C4-2B (cell line): Measurements from ENCODE around the gene CTNNA3.

ENCODE experiments used
- H3K27ac ChIP-seq: fragments of 450-650 bp; 2 replicates; pipeline ENCODE4 v1.5.1; 2017
- CTCF ChIP-seq: fragments of 450-650 bp; conservative IDR thresholded peaks from 2 replicates; pipeline ENCODE4 v1.5.1; 2017; ENCODE audit warnings: mild to moderate bottlenecking
- ZFX ChIP-seq: fragments of 450-650 bp; IDR thresholded peaks from 2 replicates; pipeline ENCODE4 v1.6.1; 2017

Gene CTNNA3

DNA sequence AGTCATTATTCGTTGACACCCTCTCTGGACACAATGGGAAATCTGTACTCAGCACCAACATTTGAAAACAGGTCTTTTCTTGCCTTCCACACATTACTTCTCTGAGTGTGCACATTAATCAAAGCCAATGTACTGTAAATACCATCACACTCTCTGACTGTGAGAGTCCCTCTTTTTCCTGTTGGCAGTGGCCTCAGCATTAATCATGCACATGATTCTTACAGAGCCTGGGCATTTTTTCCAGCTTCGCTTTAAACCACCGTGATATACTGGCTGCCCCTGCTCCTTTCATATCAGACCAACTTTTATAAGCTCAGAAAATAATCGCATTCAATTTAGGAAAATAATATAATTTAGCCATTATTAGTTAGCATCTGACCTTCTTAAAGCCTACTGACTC lies 1689.6 kb downstream of the CTNNA3 start:
- no peak overlapping the region for H3K27ac ChIP-seq
- no peak for TF ChIP-seq CTCF
- no peak for TF ChIP-seq ZFX

- TF ChIP-seq CTCF (no peak), ZFX (no peak)
Measured at GRCh38 chr10:65993451-65993850, 1702.5 kb downstream of the CTNNA3 start.

DNA sequence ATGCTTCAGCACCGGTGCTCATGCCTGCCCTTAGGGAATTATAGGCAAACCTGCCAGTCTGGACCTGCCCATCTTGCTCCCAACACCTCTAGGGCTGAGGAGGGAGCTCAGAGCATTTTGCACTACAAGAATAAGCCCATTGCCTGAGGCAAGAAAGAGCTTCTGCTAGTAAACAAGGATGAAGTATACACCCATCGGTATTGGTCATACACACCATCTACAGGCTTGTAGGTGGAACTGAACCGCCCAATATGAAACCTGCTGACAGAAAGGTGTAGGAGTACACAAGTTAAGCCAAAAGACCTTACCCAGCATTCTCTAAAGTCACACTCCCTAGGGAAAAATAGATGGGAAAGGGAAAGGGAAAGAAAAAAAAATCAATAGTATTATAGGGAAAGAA lies 1727.1 kb downstream of the CTNNA3 start:
- no peak for TF ChIP-seq ZFX
- no peak for TF ChIP-seq CTCF

More at GRCh38 chr10:65993451-65993850, 1702.5 kb downstream of the CTNNA3 start:
- no peak overlapping the region for H3K27ac ChIP-seq

GRCh38 chr10:65968437-65968836 lies 1727.6 kb downstream of the CTNNA3 start:
- no peak overlapping the region for H3K27ac ChIP-seq
- TF ChIP-seq ZFX (no peak), CTCF (no peak)

More for the DNA sequence above, 1727.1 kb downstream of the CTNNA3 start:
- H3K27ac ChIP-seq = no peak overlapping the region

- H3K27ac ChIP-seq = no peak overlapping the region
- no peak for TF ChIP-seq ZFX
- no peak for TF ChIP-seq CTCF
Measured at GRCh38 chr10:65964205-65964604, 1731.8 kb downstream of the CTNNA3 start.

DNA sequence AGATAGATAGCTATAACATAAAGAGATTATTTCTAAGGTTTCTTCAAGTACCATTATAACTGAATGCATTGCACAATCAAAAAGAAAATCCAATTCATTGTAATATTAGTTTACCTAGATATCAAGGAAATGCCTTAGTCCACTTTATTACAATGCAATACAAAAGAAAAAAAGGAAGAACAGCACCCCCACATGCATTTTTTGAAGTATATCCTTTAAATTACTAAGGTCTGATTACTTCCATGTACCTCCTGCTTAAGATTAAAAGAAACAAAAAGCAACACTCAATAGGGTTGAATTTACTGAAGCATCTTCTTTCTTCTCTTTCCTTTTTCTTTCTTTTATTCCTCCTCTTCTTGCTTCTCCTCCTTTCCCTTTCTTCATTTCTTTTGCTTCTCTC lies 1743.9 kb downstream of the CTNNA3 start:
- TF ChIP-seq CTCF (no peak), ZFX (no peak)
- no peak overlapping the region for H3K27ac ChIP-seq

GRCh38 chr10:65950075-65950474 lies 1745.9 kb downstream of the CTNNA3 start:
- no peak for TF ChIP-seq ZFX
- no peak overlapping the region for H3K27ac ChIP-seq

DNA sequence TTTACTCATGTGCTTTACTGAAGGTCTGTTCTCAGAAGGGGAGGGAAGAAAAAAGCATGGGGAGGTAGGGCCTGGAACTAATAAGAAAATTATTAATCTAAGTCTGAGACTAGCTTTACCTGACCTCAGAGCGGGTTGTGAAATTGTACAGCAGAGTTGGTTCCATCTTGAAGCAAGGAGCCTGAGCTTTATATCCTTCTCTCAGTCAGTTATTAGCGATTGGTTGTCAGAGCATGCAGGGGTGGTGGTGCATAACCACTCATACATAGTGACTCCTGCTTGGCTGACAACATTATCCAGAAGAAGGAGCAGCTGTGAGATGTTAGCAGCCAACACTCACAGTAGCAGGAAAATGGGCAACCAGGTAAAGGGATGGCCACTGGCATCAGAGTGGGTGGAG lies 1746.5 kb downstream of the CTNNA3 start:
- H3K27ac ChIP-seq = no peak overlapping the region
- no peak for TF ChIP-seq ZFX
- no peak for TF ChIP-seq CTCF
